GM20431 (cell line): ENCODE measurements around the gene APOO.
"Not testable (repeated sequence)": the region's sequence is repeated elsewhere in the genome, so short reads cannot be mapped to it uniquely, and the experiment has no call there.

Experiments
- in situ Hi-C: fragments of 300-500 bp; cut with MseI, MboI; formaldehyde crosslinking; loops from one replicate; pipeline ENCODE4 v1.15.0; 2020; ENCODE audit warnings: low sequenced_read_pairs; ENCODE audit not compliant: unreplicated experiment

Gene APOO

GRCh38 chrX:23864742-23865326, 42.9 kb downstream of the APOO start:
- in situ Hi-C loops = no loop called here

GRCh38 chrX:23861952-23862351, 45.8 kb downstream of the APOO start:
- in situ Hi-C loops = not testable (repeated sequence)

GRCh38 chrX:23861215-23861896, 46.4 kb downstream of the APOO start:
- in situ Hi-C loops = no loop called here

GRCh38 chrX:23859238-23859637, 48.5 kb downstream of the APOO start:
- in situ Hi-C loops = not testable (repeated sequence)

- in situ Hi-C loops = no loop called here
These were observed 49.8 kb downstream of the APOO start for GRCh38 chrX:23857935-23858334.

- in situ Hi-C loops = no loop called here
These were observed 50.4 kb downstream of the APOO start for GRCh38 chrX:23857363-23857762.

GRCh38 chrX:23855569-23855968, 52.2 kb downstream of the APOO start:
- in situ Hi-C loops = no loop called here

GRCh38 chrX:23854945-23855344, 52.8 kb downstream of the APOO start:
- in situ Hi-C loops = no loop called here

GRCh38 chrX:23854122-23854521, 53.6 kb downstream of the APOO start:
- in situ Hi-C loops = no loop called here

GRCh38 chrX:23851544-23851943, 56.2 kb downstream of the APOO start:
- in situ Hi-C loops = no loop called here

GRCh38 chrX:23849241-23849640, 58.5 kb downstream of the APOO start:
- in situ Hi-C loops = no loop called here

GRCh38 chrX:23845351-23845817, 62.4 kb downstream of the APOO start:
- in situ Hi-C loops = no loop called here

- in situ Hi-C loops = no loop called here
These were observed 63.1 kb downstream of the APOO start for GRCh38 chrX:23844502-23845138.

- in situ Hi-C loops = no loop called here
These were observed 65.8 kb downstream of the APOO start for GRCh38 chrX:23841847-23842522.

GRCh38 chrX:23840674-23841073, 67.1 kb downstream of the APOO start:
- in situ Hi-C loops = no loop called here

GRCh38 chrX:23838953-23839352, 68.8 kb downstream of the APOO start:
- in situ Hi-C loops = no loop called here

GRCh38 chrX:23832721-23833120, 75.0 kb downstream of the APOO start:
- in situ Hi-C loops = no loop called here

- in situ Hi-C loops = no loop called here
These were observed 78.9 kb downstream of the APOO start for GRCh38 chrX:23828881-23829280.

- in situ Hi-C loops = no loop called here
These were observed 81.1 kb downstream of the APOO start for GRCh38 chrX:23826653-23827052.

- in situ Hi-C loops = no loop called here
These were observed 81.5 kb downstream of the APOO start for GRCh38 chrX:23826216-23826615.

- in situ Hi-C loops = no loop called here
These were observed 82.1 kb downstream of the APOO start for GRCh38 chrX:23825675-23826074.
